Small intestine (tissue), 16 donors: ENCODE data around the gene TXNDC5. TPM values are rescaled to one million over a fixed set of nuclear protein-coding genes. Genes with fewer than 3 reads are reported as not detected.

Experiments
- DNase-seq, 2 donors: peaks; one replicate each; pipeline versions ENCODE4 v3.0.0 to v3.0.0-alpha.2; 2013
- FAIRE-seq: peaks from 2 replicates; lab custom pipeline; 2012; peaks lifted over from hg19 to GRCh38; lab: Jason Lieb, UNC
- H3K27ac ChIP-seq, 3 donors: one replicate each; pipeline ENCODE4 v1.5.1; 2013; ENCODE audit warnings: low read length in 2 of 3, mild to moderate bottlenecking in 2 of 3, control low read depth in 1 of 3, inconsistent platforms in 1 of 3, low read depth in 1 of 3, moderate library complexity in 1 of 3
- H3K27me3 ChIP-seq, 3 donors: one replicate each; pipeline ENCODE4 v1.6.1; 2013; ENCODE audit warnings: low read length in 3 of 3, inconsistent platforms in 1 of 3; ENCODE audit not compliant: control insufficient read depth in 3 of 3, insufficient read depth in 3 of 3
- H3K36me3 ChIP-seq, 3 donors: one replicate each; pipeline ENCODE4 v1.6.1; 2013; ENCODE audit warnings: low read length in 3 of 3, inconsistent platforms in 1 of 3, low read depth in 1 of 3, mild to moderate bottlenecking in 1 of 3, moderate library complexity in 1 of 3; ENCODE audit not compliant: control insufficient read depth in 3 of 3, insufficient read depth in 2 of 3
- H3K4me1 ChIP-seq, 3 donors: one replicate each; pipeline ENCODE4 v1.6.1; 2013; ENCODE audit warnings: low read length in 2 of 3, inconsistent platforms in 1 of 3, low read depth in 1 of 3, mild to moderate bottlenecking in 1 of 3, moderate library complexity in 1 of 3; ENCODE audit not compliant: control insufficient read depth in 3 of 3, insufficient read depth in 2 of 3
- H3K4me3 ChIP-seq, 3 donors: one replicate each; pipeline ENCODE4 v1.5.1; 2013; ENCODE audit warnings: low read length in 3 of 3, control low read depth in 1 of 3, inconsistent platforms in 1 of 3, low read depth in 1 of 3, mild to moderate bottlenecking in 1 of 3, moderate library complexity in 1 of 3
- H3K9me3 ChIP-seq, 2 donors: one replicate each; pipeline ENCODE4 v1.6.1; 2013; ENCODE audit warnings: low read depth in 1 of 2, low read length in 1 of 2; ENCODE audit not compliant: control insufficient read depth in 2 of 2, insufficient read depth in 1 of 2
- WGBS, 3 donors: extraction: QIAGEN DNeasy Blood & Tissue Kit; methylation state at CpG; one replicate each; pipeline ENCODE4 v1.1.7; 2013; 5-methylcytosine and 5-hydroxymethylcytosine counted together
- long read RNA-seq, 10 donors: transcript quantifications; one replicate each; lab custom pipeline, GENCODE V29; 2026
- polyA plus RNA-seq, 4 donors: library from polyadenylated mRNA; stranded (reverse) in 3 of 4; unstranded in 1 of 4; fragments of 200-250 nt in 3 of 4; fragments of 120-200 nt in 1 of 4; gene quantifications; one replicate each; pipeline versions ENCODE4 v1.2.1 to v1.2.3, GENCODE V29; 2013
- donor health status: healthy with polysubstance abuse.
- donor health status: control.
- donor health status: control.
- donor health status: Bipolar disorder and iron deficiency.
- donor health status: healthy.

The TXNDC5 gene
- 10 to 100 TPM; 19.5 to 99.8 (median 85.3) TPM for polyA plus RNA-seq
- long read RNA-seq, donor 1, transcript TXNDC5-201 (10 exons, 2,964 nt): major isoform, 49 of 56 reads
- long read RNA-seq, donor 1, partial matches to known transcripts: 5 of 56 reads
- long read RNA-seq, donor 1, other reads (novel, unspliced or antisense): 0 of 56 reads
- long read RNA-seq, donor 2, partial matches to known transcripts: 0 of 5 reads
- long read RNA-seq, donor 2, other reads (novel, unspliced or antisense): 0 of 5 reads
- long read RNA-seq, donor 3, transcript TXNDC5-201 (10 exons, 2,964 nt): major isoform, 10 of 11 reads
- long read RNA-seq, donor 3, partial matches to known transcripts: 0 of 11 reads
- long read RNA-seq, donor 3, other reads (novel, unspliced or antisense): 0 of 11 reads
- long read RNA-seq, donor 4, partial matches to known transcripts: 0 of 4 reads
- long read RNA-seq, donor 4, other reads (novel, unspliced or antisense): 0 of 4 reads
- long read RNA-seq, donor 5, transcript TXNDC5-201 (10 exons, 2,964 nt): major isoform, 7 of 7 reads
- long read RNA-seq, donor 5, partial matches to known transcripts: 0 of 7 reads
- long read RNA-seq, donor 5, other reads (novel, unspliced or antisense): 0 of 7 reads
- long read RNA-seq, donor 6, transcript TXNDC5-201 (10 exons, 2,964 nt): major isoform, 20 of 20 reads
- long read RNA-seq, donor 6, partial matches to known transcripts: 0 of 20 reads
- long read RNA-seq, donor 6, other reads (novel, unspliced or antisense): 0 of 20 reads
- long read RNA-seq, donor 7, transcript TXNDC5-201 (10 exons, 2,964 nt): major isoform, 26 of 26 reads
- long read RNA-seq, donor 7, partial matches to known transcripts: 0 of 26 reads
- long read RNA-seq, donor 7, other reads (novel, unspliced or antisense): 0 of 26 reads
- long read RNA-seq, donor 8, partial matches to known transcripts: 0 of 2 reads
- long read RNA-seq, donor 8, other reads (novel, unspliced or antisense): 0 of 2 reads
- long read RNA-seq, donor 9, partial matches to known transcripts: 0 of 2 reads
- long read RNA-seq, donor 9, other reads (novel, unspliced or antisense): 0 of 2 reads
- long read RNA-seq, donor 10, transcript TXNDC5-201 (10 exons, 2,964 nt): major isoform, 48 of 48 reads
- long read RNA-seq, donor 10, partial matches to known transcripts: 0 of 48 reads
- long read RNA-seq, donor 10, other reads (novel, unspliced or antisense): 0 of 48 reads

- Histone ChIP-seq H3K4me3 (peak within 1 kb of the TSS; percentile 72 to 93 (median 84)), H3K27me3 (peaks cover 0 to 25% (median 0%) of the 10 kb centered on the region in 3 donors), H3K27ac (peak within 1 kb of the TSS; percentile 69 to 91 (median 75)), H3K4me1 (peaks cover 2 to 8% (median 4%) of the 10 kb centered on the region in 3 donors), H3K36me3 (peaks cover 0 to 13% (median 0%) of the 10 kb centered on the region in 3 donors), H3K9me3 (no peaks in the 10 kb centered on the region)
- DNase-seq: peak; percentile 79 to 90
- 2 to 4% (median 3%) methylated on average over 25 to 75 of the region's 75 CpGs for WGBS, 3 donors
- no peak for FAIRE-seq
Observed at GRCh38 chr6:7910654-7911344, at the start of gene TXNDC5. Gene TXNDC5, minus strand, starts transcription at chr6:7910788. Its CDS starts 12 bp downstream, at chr6:7910776.

GRCh38 chr6:7960141-7960540, 49.6 kb upstream of the TXNDC5 start:
- no peak for FAIRE-seq
- H3K27ac ChIP-seq: no peak overlapping the region

DNA sequence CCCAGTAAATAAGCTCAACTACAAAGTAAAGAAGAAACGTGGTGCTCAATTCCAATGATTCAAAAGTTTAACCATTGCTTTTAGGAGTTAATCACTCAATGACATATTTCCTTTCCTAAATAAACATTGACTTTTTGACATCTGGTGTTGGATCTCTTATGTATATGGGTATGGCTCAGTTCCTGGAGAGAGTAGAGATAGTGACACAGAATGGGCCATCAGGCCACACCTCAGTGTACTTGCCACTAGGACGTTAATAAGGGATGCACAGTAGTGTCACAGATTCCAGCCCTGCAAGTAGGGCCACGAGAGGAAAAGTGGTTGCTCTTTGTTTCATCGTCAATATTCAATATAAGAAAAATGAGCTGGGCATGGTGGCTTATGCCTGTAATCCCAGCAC, 48.9 kb upstream of the TXNDC5 start:
- no peaks in the 10 kb centered on the region for H3K27me3 ChIP-seq
- H3K27ac ChIP-seq: no peak overlapping the region
- FAIRE-seq: no peak
- 56 to 70% (median 68%) methylated on average over 4 of the region's 4 CpGs for WGBS, 3 donors
- no peaks in the 10 kb centered on the region for H3K9me3 ChIP-seq
- DNase-seq: peak in 1 of 2 donors; percentile 44
- no peak overlapping the region for H3K4me3 ChIP-seq
- no peaks in the 10 kb centered on the region for H3K4me1 ChIP-seq
- no peaks in the 10 kb centered on the region for H3K36me3 ChIP-seq

More at GRCh38 chr6:7960141-7960540, 49.6 kb upstream of the TXNDC5 start:
- H3K4me3 ChIP-seq: no peak overlapping the region
- H3K4me1 ChIP-seq: no peaks in the 10 kb centered on the region
- 62 to 72% (median 69%) methylated on average over 4 of the region's 4 CpGs for WGBS, 3 donors
- H3K9me3 ChIP-seq: no peaks in the 10 kb centered on the region
- no peaks in the 10 kb centered on the region for H3K36me3 ChIP-seq
- no peaks in the 10 kb centered on the region for H3K27me3 ChIP-seq
- DNase-seq: no peak

- H3K36me3 ChIP-seq: no peaks in the 10 kb centered on the region
- DNase-seq (no peak), FAIRE-seq (no peak)
- no peaks in the 10 kb centered on the region for H3K9me3 ChIP-seq
- 63 to 72% (median 69%) methylated on average over 1 of the region's 1 CpG for WGBS, 3 donors
- no peaks in the 10 kb centered on the region for H3K4me1 ChIP-seq
- H3K27ac ChIP-seq: no peak overlapping the region
- H3K27me3 ChIP-seq: no peaks in the 10 kb centered on the region
- no peak overlapping the region for H3K4me3 ChIP-seq
Observed at GRCh38 chr6:7958464-7958863, 47.9 kb upstream of the TXNDC5 start.

- FAIRE-seq: no peak
- DNase-seq: no peak
- no peak overlapping the region for H3K4me3 ChIP-seq
- H3K27me3 ChIP-seq: no peaks in the 10 kb centered on the region
- no peaks in the 10 kb centered on the region for H3K9me3 ChIP-seq
- 93 to 94% (median 94%) methylated on average over 1 of the region's 1 CpG for WGBS, 3 donors
- no peaks in the 10 kb centered on the region for H3K4me1 ChIP-seq
- H3K27ac ChIP-seq: no peak overlapping the region
- no peaks in the 10 kb centered on the region for H3K36me3 ChIP-seq
Observed at GRCh38 chr6:7956257-7956656, 45.7 kb upstream of the TXNDC5 start.

- no peak for DNase-seq
- no peak for FAIRE-seq
- Histone ChIP-seq H3K4me1 (no peaks in the 10 kb centered on the region), H3K27ac (no peak overlapping the region), H3K36me3 (no peaks in the 10 kb centered on the region), H3K9me3 (no peaks in the 10 kb centered on the region), H3K27me3 (no peaks in the 10 kb centered on the region), H3K4me3 (no peak overlapping the region)
- WGBS, 3 donors: 87 to 99% (median 93%) methylated on average over 4 of the region's 4 CpGs
Observed at GRCh38 chr6:7954477-7955200, 44.1 kb upstream of the TXNDC5 start.

- no peaks in the 10 kb centered on the region for H3K36me3 ChIP-seq
- FAIRE-seq: no peak
- no peaks in the 10 kb centered on the region for H3K4me1 ChIP-seq
- DNase-seq: peak in 1 of 2 donors; percentile 27
- no peak overlapping the region for H3K4me3 ChIP-seq
- WGBS, 3 donors: 76 to 85% (median 80%) methylated on average over 1 of the region's 1 CpG
- H3K27ac ChIP-seq: no peak overlapping the region
- no peaks in the 10 kb centered on the region for H3K27me3 ChIP-seq
- peaks cover 0 to 2% of the 10 kb centered on the region in 2 donors for H3K9me3 ChIP-seq
Observed at GRCh38 chr6:7953753-7954152, 43.2 kb upstream of the TXNDC5 start.
